Esophagus squamous epithelium (tissue), 5 donors: ENCODE measurements around the gene PCYT1A. TPM values are rescaled to one million over a fixed set of nuclear protein-coding genes. Genes with fewer than 3 reads are reported as not detected.

ENCODE experiments used
- DNase-seq: peaks from one replicate; lab custom pipeline; 2025; lab: John Stamatoyannopoulos, UW
- H3K27ac ChIP-seq, 4 donors: fragments of 200-600 bp; sonication (generic); one replicate each; pipeline ENCODE4 v1.5.1; 2016 to 2019; ENCODE audit warnings: mild to moderate bottlenecking in 1 of 4
- H3K27me3 ChIP-seq, 4 donors: fragments of 200-600 bp; sonication (generic); 1 replicate in 3 of 4; 2 replicates in 1 of 4; pipeline versions ENCODE4 v1.5.1 to v1.6.0; 2017 to 2021; ENCODE audit warnings: antibody characterized with exemption in 1 of 4
- H3K36me3 ChIP-seq, 3 donors: fragments of 200-600 bp; sonication (generic); one replicate each; pipeline ENCODE4 v1.5.1; 2016 to 2019
- H3K4me1 ChIP-seq, 3 donors: fragments of 200-600 bp; sonication (generic); one replicate each; pipeline ENCODE4 v1.5.1; 2017 to 2019
- H3K4me3 ChIP-seq, 4 donors: fragments of 200-600 bp; sonication (generic); 1 replicate in 3 of 4; 2 replicates in 1 of 4; pipeline ENCODE4 v1.5.1; 2016 to 2019; ENCODE audit warnings: mild to moderate bottlenecking in 2 of 4, moderate library complexity in 1 of 4
- H3K9me3 ChIP-seq, 3 donors: fragments of 200-600 bp; sonication (generic); one replicate each; pipeline ENCODE4 v1.5.1; 2016 to 2019
- CTCF ChIP-seq, 6 experiments: fragments of 450-650 bp in 4 of 6; fragments of 200-600 bp in 2 of 6; sonication (generic) in 2 of 6; IDR thresholded peaks; one replicate each; pipeline ENCODE4 v1.5.1; 2016 to 2019; ENCODE audit warnings: antibody characterized with exemption in 6 of 6, mild to moderate bottlenecking in 4 of 6, moderate library complexity in 4 of 6
- POLR2A ChIP-seq, 4 donors: fragments of 450-650 bp; IDR thresholded peaks; one replicate each; pipeline ENCODE4 v1.6.1; 2017; ENCODE audit warnings: antibody characterized with exemption in 4 of 4, mild to moderate bottlenecking in 4 of 4, moderate library complexity in 3 of 4
- WGBS, 2 donors: methylation state at CpG; one replicate each; pipeline ENCODE4 v1.1.5; 2018; 5-methylcytosine and 5-hydroxymethylcytosine counted together
- intact Hi-C: fragments of 100-400 bp; cut with DNase I; formaldehyde crosslinking; loops from one replicate; pipeline ENCODE4 v1.15.0; 2022
- total RNA-seq, 4 donors: library from RNA; depleted of rRNA; stranded (reverse); fragments of >200 nt; gene quantifications; one replicate each; pipeline ENCODE4 v1.1.0, GENCODE V29; 2016
- donor health status: DM: yes; HTN: yes; CAD: no.

PCYT1A gene
- total RNA-seq, 4 donors from 2014 or later = 62.9 to 104 (median 91.7) TPM

GRCh38 chr3:196275126-196275525, 12.4 kb downstream of the PCYT1A start:
- Histone ChIP-seq H3K4me1 (peaks cover 7 to 53% (median 27%) of the 10 kb centered on the region in 3 donors), H3K27ac (peak overlapping the region; percentile 24 to 76 (median 64))

GRCh38 chr3:196274585-196274984, 12.9 kb downstream of the PCYT1A start:
- WGBS, 2 donors = 51 to 54% methylated on average over 5 of the region's 5 CpGs
- DNase-seq = no peak
- intact Hi-C loops = no loop called here
- TF ChIP-seq POLR2A (IDR thresholded peaks at IDR 0.05) (peak in 1 of 4 donors; percentile 22), CTCF (IDR thresholded peaks at IDR 0.05) (no peak)
- H3K27ac ChIP-seq = peak overlapping the region; percentile 58 to 76 (median 72)
- no peaks in the 10 kb centered on the region for H3K27me3 ChIP-seq
- H3K4me1 ChIP-seq = peaks cover 7 to 48% (median 22%) of the 10 kb centered on the region in 3 donors
- H3K36me3 ChIP-seq = peaks cover 0 to 30% (median 6%) of the 10 kb centered on the region in 3 donors
- peak overlapping the region in 1 of 4 donors; percentile 12 for H3K4me3 ChIP-seq
- H3K9me3 ChIP-seq = no peaks in the 10 kb centered on the region

More at GRCh38 chr3:196275126-196275525, 12.4 kb downstream of the PCYT1A start:
- Histone ChIP-seq H3K36me3 (peaks cover 0 to 24% (median 6%) of the 10 kb centered on the region in 3 donors), H3K27me3 (no peaks in the 10 kb centered on the region), H3K9me3 (no peaks in the 10 kb centered on the region), H3K4me3 (peak overlapping the region in 1 of 4 donors; percentile 12)
- 83 to 89% methylated on average over 5 of the region's 5 CpGs for WGBS, 2 donors
- TF ChIP-seq CTCF (IDR thresholded peaks at IDR 0.05) (no peak), POLR2A (IDR thresholded peaks at IDR 0.05) (no peak)
- no peak for DNase-seq
- intact Hi-C loops = no loop called here

- no peak for TF ChIP-seq POLR2A (IDR thresholded peaks at IDR 0.05)
- no peak for TF ChIP-seq CTCF (IDR thresholded peaks at IDR 0.05)
- Histone ChIP-seq H3K27ac (peak overlapping the region; percentile 58 to 76 (median 72)), H3K27me3 (no peaks in the 10 kb centered on the region), H3K4me1 (peaks cover 7 to 43% (median 17%) of the 10 kb centered on the region in 3 donors), H3K4me3 (no peak overlapping the region), H3K36me3 (peaks cover 0 to 39% (median 6%) of the 10 kb centered on the region in 3 donors), H3K9me3 (no peaks in the 10 kb centered on the region)
- intact Hi-C loops = no loop called here
- 100% methylated on average over 8 of the region's 12 CpGs; no CpG with 5 or more reads in 1 of the 2 donors for WGBS, 2 donors
- DNase-seq = no peak
Observed at GRCh38 chr3:196273655-196274054, 13.9 kb downstream of the PCYT1A start.

GRCh38 chr3:196272826-196273225, 14.7 kb downstream of the PCYT1A start:
- no peaks in the 10 kb centered on the region for H3K9me3 ChIP-seq
- no peak for DNase-seq
- H3K27ac ChIP-seq = no peak overlapping the region
- TF ChIP-seq CTCF (IDR thresholded peaks at IDR 0.05) = no peak
- no peak for TF ChIP-seq POLR2A (IDR thresholded peaks at IDR 0.05)
- intact Hi-C loops = no loop called here
- H3K27me3 ChIP-seq = no peaks in the 10 kb centered on the region
- H3K36me3 ChIP-seq = peaks cover 0 to 45% (median 6%) of the 10 kb centered on the region in 3 donors
- H3K4me3 ChIP-seq = no peak overlapping the region
- WGBS, 2 donors = 98 to 100% methylated on average over 5 to 6 of the region's 14 CpGs
- peaks cover 7 to 41% (median 17%) of the 10 kb centered on the region in 3 donors for H3K4me1 ChIP-seq

GRCh38 chr3:196270499-196270898, 17.0 kb downstream of the PCYT1A start:
- Histone ChIP-seq H3K4me3 (no peak overlapping the region), H3K9me3 (no peaks in the 10 kb centered on the region), H3K27ac (no peak overlapping the region), H3K4me1 (peaks cover 7 to 34% (median 17%) of the 10 kb centered on the region in 3 donors), H3K36me3 (peaks cover 0 to 68% (median 18%) of the 10 kb centered on the region in 3 donors), H3K27me3 (no peaks in the 10 kb centered on the region)
- no peak for DNase-seq
- intact Hi-C loops = no loop called here
- 90 to 95% methylated on average over 4 to 5 of the region's 5 CpGs for WGBS, 2 donors
- TF ChIP-seq POLR2A (IDR thresholded peaks at IDR 0.05) (no peak), CTCF (IDR thresholded peaks at IDR 0.05) (no peak)
